HG03280 (cell line): Measurements from ENCODE around the gene DCST2.

ENCODE experiments used
- ATAC-seq: cut with Tn5 transposase; IDR thresholded peaks from one replicate; pipeline ENCODE4 v1.9.1; 2021; ENCODE audit warnings: mild to moderate bottlenecking, moderate library complexity; ENCODE audit not compliant: unreplicated experiment

Gene DCST2

GRCh38 chr1:155050560-155051341 is 17.2 kb upstream of the DCST2 start, which contains the start of gene ADAM15:
TSS of gene ADAM15 (plus strand) at chr1:155051316. CDS start at chr1:155051387, 71 bp downstream.
- ATAC-seq: peak; percentile 62

GRCh38 chr1:155049651-155050559 is 16.3 kb upstream of the DCST2 start:
- ATAC-seq: no peak

GRCh38 chr1:155048449-155049334 is 15.1 kb upstream of the DCST2 start:
- ATAC-seq: no peak

- ATAC-seq: peak; percentile 52
Observed at GRCh38 chr1:155044812-155045657, 11.5 kb upstream of the DCST2 start.

GRCh38 chr1:155044365-155044764 is 10.8 kb upstream of the DCST2 start:
- ATAC-seq: no peak

- no peak for ATAC-seq
Observed at GRCh38 chr1:155043793-155044192, 10.2 kb upstream of the DCST2 start.

GRCh38 chr1:155043301-155043702 is 9.7 kb upstream of the DCST2 start:
- no peak for ATAC-seq

GRCh38 chr1:155042789-155043188 is 9.2 kb upstream of the DCST2 start:
- ATAC-seq: no peak

GRCh38 chr1:155040358-155041093 is 6.9 kb upstream of the DCST2 start:
- ATAC-seq: no peak

GRCh38 chr1:155039308-155039669 is 5.7 kb upstream of the DCST2 start:
- ATAC-seq: no peak

GRCh38 chr1:155038602-155039307 is 5.2 kb upstream of the DCST2 start:
- ATAC-seq: no peak

GRCh38 chr1:155037851-155038441 is 4.4 kb upstream of the DCST2 start:
- ATAC-seq: no peak

GRCh38 chr1:155037043-155037442 is 3.5 kb upstream of the DCST2 start:
- ATAC-seq: no peak

GRCh38 chr1:155035936-155036335 is 2.4 kb upstream of the DCST2 start:
- no peak for ATAC-seq

GRCh38 chr1:155034318-155035208 is 982 bp upstream of the DCST2 start:
- no peak for ATAC-seq

GRCh38 chr1:155032886-155033285 is 695 bp downstream of the DCST2 start:
- no peak for ATAC-seq

- ATAC-seq: no peak
Observed at GRCh38 chr1:155030899-155031298, 2.7 kb downstream of the DCST2 start.
